ENCODE results near the gene H1-8.

Gene H1-8

DNA sequence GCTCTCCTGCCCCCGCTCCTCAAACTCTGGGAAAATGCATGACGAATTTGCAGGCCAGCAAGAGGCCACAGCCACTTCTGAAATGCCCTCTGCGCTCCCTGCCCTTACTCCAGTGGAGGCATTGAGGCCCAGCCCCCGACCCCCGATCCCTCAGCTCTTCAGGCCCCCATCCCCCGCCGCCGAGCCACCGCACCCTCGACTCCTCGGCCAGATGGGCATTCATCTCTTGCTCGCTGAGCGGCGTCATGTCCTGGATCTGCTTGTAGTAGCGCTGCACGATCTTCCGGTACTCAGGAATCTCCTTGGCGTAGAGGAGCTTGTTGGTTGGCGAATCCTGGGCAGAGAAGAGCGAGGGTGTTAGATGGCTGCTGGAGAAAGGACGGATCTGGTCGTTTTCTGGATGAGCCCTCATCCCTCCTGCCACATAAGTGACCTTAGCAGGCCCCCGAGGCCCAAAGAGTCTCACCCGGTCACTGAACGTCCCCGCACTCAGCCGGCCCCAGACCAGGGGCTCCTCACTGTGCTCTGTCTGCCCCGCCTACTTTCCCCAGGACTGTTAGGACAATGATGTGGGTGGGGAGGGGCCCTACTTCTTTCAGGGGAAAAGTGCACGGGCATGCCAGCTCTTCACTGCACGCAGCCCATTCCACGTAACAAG, 14.0 kb downstream of the H1-8 start:
- no peak for DNase-seq (ENCODE audit: low read depth)

- DNase-seq (ENCODE audit: low read depth): no peak
Measured at GRCh38 chr3:129557548-129557894, 14.5 kb downstream of the H1-8 start.

- DNase-seq (ENCODE audit: low read depth): no peak
Measured at GRCh38 chr3:129558081-129558771, 15.3 kb downstream of the H1-8 start.

DNA sequence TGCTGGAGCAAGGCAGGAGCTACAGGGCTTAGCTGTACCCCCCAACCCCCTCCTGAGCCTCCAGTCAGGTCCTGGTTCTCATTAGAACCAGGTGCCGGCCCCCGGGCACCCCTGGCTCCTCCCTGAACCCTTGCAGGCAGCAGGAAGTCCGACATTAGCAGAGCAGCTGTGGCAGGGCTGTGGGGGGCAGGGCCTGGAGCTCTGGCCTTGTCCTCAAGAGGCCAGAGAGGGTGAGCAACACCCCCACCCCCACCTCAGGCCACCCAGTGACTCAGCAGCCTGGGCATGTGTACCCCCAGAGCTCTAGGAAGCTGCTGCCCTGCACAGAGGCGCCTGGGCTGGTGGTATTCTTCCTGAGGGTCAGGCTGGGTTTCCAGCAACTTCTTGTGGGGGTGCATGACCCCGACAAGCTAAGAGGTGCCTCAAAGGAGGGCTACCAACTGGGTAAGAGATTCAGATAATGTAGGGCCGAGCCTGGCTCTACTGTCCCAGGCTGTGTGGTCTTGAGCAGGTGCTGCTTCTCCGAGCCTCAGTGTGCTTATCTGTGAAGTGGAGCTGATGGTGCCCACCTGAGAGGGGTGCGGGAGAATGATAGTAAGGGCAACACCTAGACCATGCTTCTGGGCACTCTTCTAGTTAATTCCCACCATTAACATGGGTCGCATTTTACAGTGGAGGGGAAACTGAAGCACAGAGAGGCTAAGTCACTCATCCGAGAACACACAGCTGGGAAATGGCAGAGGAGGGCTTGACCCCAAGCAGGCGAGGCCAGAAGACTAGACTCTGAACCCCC, 16.0 kb downstream of the H1-8 start:
- DNase-seq (ENCODE audit: low read depth): no peak

- DNase-seq (ENCODE audit: low read depth): no peak
Measured at GRCh38 chr3:129559565-129560079, 16.6 kb downstream of the H1-8 start.

DNA sequence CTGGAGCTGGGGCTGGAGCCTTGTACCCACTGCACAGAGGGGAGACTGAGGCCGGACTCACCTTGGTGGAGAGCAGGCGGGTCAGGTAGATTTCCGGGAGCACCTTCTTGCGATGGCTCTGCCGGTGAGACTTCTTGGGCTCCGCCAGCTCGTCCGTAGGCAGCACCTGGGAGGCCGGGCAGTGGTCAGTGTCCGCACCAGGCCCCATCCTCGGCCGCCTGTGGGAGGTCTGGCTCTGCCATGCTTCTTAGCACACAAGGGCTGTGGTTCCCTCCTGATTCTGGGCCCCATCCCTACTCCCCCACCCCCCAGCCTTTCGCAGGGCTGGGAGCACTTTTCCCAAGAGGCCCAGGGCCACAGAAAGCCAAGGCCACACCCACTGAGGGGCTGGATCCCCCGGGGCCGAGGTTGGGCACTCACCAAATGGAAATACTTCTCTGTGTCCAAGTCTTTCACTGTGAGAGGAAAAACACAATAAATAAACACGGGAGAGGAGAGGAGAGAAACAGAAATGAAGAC, 17.4 kb downstream of the H1-8 start:
- DNase-seq (ENCODE audit: low read depth): no peak

DNA sequence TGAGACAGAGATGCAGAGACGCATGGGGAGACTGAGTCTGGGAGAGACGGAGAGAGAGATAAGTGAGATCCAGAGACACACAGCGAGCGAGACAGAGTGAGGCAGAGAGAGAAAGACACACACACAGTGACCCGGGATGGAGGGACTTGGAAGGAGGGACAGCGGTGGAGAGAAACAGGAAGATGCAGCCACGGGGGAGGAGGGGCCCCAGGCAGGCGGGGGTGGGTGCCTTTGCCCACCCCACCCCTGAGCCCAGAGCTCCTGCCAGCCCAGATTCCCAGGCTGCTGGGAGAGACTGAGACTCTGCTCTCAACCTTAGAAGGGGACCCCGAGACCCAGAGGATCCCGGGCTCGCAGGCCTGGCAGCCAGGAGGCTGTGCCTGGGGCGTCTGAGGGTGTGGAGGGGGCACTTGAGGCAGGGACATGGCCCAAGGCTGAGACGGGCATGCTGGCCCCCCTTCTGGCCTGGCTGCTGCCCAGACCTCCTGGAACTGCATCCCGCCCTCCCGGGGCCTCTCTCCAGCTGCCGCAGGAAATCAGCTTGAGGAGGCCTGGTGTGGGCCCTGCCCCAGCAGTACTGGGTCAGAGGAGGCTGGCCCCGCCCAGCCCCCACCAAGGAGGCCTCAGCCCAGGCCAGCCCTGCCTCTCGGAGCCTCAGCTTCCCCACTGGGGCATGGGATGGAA, 18.1 kb downstream of the H1-8 start:
- no peak for DNase-seq (ENCODE audit: low read depth)

DNA sequence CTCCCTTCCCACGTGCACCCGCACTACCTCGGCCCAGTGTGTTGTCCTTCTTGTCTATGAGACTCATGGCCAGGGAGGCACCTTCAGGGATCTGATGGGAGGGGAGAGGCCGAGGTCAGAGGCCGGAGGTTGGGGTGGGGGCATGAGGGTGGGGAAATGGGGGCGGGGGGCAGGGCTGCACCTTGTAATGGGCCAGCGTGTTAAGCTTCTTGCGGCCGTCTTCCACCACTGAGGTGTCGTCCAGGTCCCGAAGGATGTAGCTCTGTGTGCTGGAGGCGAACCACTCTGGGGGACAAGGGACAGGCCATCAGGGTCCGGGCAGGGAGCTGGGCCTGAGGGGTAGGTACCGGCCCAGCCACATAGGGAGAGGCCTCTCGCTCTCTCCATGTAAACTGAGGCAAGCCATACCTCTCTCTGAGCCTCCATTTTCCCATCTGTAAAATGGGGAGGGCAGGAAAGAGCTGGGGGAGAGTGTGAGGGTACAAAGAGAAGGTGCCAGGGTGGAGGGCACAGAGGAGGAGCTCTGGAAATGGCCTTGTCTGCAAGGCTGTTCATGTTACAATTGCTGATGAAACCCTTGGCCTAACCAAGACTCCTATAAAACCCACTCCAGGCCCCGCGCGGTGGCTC, 18.8 kb downstream of the H1-8 start:
- no peak for DNase-seq (ENCODE audit: low read depth)

GRCh38 chr3:129562803-129563202, 19.8 kb downstream of the H1-8 start:
- no peak for DNase-seq (ENCODE audit: low read depth)

GRCh38 chr3:129563332-129563731, 20.4 kb downstream of the H1-8 start:
- no peak for DNase-seq (ENCODE audit: low read depth)

GRCh38 chr3:129563850-129564535, 21.0 kb downstream of the H1-8 start:
- no peak for DNase-seq (ENCODE audit: low read depth)

DNA sequence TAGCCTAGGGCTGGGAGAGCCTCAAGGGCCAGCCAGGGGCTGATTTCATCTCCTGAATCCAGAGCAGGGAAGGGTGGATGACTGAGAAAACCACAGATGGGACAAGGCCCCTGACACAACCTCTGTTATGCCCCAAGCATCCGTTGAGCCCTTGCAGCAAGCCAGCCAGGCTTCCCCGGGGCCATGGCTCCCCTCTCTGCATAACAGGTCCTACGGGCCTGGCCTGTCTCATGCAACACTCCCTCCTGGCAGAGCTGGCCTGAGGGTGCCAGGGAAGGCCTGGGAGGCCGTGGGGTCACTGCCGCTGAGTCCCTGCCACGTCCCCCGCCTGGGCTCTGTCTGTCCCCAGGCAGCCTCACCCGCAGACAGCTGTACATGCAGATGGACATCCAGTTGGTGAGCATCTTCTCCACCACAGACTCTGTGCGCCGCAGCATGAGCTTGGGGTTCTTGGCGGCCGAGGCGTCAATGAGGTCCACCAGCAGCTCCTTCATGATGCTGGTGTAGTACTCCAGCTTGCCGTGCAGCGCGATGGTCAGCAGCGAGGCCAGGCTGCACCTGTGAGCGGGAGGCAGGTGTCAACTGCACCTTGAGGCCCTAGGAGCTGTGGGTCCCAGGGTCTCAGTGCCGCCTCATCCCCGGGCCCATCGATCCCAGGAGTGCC, 22.1 kb downstream of the H1-8 start:
- DNase-seq (ENCODE audit: low read depth): no peak

- no peak for DNase-seq (ENCODE audit: low read depth)
Measured at GRCh38 chr3:129565902-129566301, 22.9 kb downstream of the H1-8 start.

- no peak for DNase-seq (ENCODE audit: low read depth)
Measured at GRCh38 chr3:129567176-129567705, 24.3 kb downstream of the H1-8 start.

DNA sequence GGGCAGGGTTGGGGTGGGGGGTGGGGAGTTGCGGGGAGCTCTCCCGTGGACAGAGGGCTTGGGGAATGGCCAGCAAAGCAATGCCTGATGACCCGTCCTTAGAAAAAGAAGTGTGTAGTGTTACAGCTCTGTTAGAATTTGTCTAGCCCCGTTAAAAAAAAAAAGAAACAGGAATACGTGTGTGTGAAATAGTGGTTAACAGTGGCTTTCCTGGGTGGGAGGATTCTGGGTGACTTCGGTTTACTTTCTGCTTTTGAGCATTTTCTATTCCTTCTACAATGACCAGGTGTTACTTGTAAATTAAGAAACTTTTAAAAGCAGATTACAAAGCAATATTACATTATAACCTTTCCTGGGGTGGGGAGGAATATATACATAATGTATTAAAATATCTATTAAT, 25.0 kb downstream of the H1-8 start:
- no peak for DNase-seq (ENCODE audit: low read depth)

GRCh38 chr3:129569856-129570255, 26.9 kb downstream of the H1-8 start:
- DNase-seq (ENCODE audit: low read depth): no peak

DNA sequence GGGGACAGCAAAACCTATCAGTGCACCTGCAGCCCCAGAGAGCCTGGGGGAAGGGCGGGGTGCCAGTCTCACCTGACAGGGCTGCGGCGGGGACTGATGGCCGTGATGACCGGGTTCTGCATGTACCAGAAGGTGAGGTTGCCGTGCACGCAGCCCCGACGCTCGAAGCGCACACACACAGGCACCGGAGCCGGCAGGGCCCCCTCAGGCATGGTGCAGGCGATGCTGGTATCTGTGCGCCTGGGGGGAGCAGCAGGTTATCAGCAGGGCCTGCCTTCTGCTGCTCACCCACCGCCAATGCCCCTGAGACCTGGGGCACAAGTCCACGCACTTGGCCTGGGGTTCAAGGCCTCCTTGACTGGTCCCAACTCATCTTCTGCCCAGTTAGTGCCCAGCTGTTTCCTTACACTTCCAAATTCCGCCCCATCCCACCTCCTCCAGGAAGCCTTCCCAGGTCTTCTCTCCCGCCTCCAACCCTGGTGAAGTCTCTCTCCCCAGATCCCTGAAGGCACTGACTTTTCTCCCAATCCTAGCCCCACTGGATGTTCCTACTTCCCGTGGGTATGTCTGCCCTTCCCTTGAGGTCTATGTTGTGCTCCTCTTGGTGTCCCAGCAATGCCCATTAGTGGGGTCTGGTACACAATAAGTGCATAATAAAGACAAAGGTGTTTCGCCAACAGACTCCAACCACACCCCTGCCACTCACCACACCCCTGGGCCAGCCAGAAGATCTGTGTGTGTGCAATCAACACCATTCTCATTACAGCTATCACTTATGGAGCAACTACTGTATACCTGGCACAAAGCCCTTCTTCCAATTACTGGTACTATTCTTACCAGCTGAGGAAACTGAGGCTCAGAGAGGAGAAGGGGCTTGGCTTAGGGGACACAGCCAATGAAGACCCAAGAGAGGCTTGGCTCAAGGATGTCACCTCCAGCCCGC, 28.9 kb downstream of the H1-8 start:
- DNase-seq (ENCODE audit: low read depth): no peak

GRCh38 chr3:129572603-129573002, 29.6 kb downstream of the H1-8 start:
- DNase-seq (ENCODE audit: low read depth): no peak

- DNase-seq (ENCODE audit: low read depth): no peak
Measured at GRCh38 chr3:129573493-129573892, 30.5 kb downstream of the H1-8 start.
